Panc1 (cell line): ENCODE results near the gene PLB1.

ENCODE experiments used
- CTCF ChIP-seq: fragments of 450-650 bp; IDR thresholded peaks from 2 replicates; pipeline ENCODE4 v1.5.1; 2017; ENCODE audit warnings: mild to moderate bottlenecking
- REST ChIP-seq, 2 experiments: IDR thresholded peaks; 2 replicates each; pipeline ENCODE4 v1.6.1; 2011 to 2012; ENCODE audit warnings: low read depth in 2 of 2, control low read depth in 1 of 2, low read length in 1 of 2, mild to moderate bottlenecking in 1 of 2, moderate library complexity in 1 of 2; ENCODE audit not compliant: insufficient read depth in 1 of 2
- SIN3A ChIP-seq: IDR thresholded peaks from 2 replicates; pipeline ENCODE4 v1.6.1; 2012; ENCODE audit warnings: low read depth, mild to moderate bottlenecking, low read length, moderate library complexity, borderline replicate concordance; ENCODE audit not compliant: insufficient read depth

DNA sequence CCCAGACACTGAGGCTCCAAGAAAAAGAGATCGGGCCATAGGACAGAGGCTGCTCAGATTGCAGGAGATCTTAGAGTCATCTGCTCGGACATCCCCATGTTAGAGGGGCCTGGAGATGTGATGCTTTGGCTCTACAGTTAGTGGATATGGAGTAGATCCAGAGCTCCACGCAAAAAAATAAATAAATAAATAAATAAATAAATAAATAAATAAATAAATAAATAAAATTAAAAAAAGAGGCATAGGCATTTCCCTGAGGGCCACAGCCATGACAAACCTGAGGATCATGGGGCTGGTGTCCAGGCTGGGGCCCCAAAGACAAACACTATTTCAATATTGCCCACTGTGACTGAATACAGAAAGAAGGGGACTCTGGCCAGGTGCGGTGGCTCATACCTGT lies 85.5 kb downstream of the PLB1 start:
- TF ChIP-seq CTCF = no peak
- TF ChIP-seq REST (IDR thresholded peaks at IDR 0.05; ENCODE audit: insufficient read depth in 1 of 2, low read depth in 2 of 2, low read length in 1 of 2) = no peak
- no peak for TF ChIP-seq SIN3A
